ENCODE results near the gene TRNP1.

DNA sequence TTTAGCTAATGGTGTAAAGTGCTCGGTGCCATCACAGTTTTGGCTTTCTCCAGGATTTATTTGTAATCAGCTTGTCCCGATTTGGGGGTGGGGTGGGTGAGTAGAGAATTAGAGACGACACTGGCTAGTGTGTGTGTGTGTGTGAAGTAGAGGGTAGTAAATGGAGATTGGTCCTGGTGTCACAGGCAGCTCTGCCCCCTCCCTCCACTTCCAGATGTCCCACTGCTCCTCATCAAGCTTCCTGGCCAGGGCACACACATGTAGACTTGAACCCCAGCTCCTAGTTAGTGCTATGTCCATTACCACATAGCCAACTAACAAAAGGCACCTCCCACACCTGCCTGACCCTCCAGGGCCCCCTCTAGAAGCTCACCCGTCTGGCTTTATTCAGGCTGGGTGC lies 3.2 kb downstream of the TRNP1 start:
- TF ChIP-seq CTCF (IDR thresholded peaks at IDR 0.05), result no peak
- TF ChIP-seq POLR2A (IDR thresholded peaks at IDR 0.05), result no peak

Data from lower leg skin (tissue), 3 donors.